ENCODE data around the gene PTBP1.

GRCh38 chr19:850979-851335 lies 53.7 kb downstream of the PTBP1 start:
- TF ChIP-seq CTCF (IDR thresholded peaks at IDR 0.05) (no peak), POLR2A (IDR thresholded peaks at IDR 0.05) (no peak), EP300 (IDR thresholded peaks at IDR 0.05) (no peak)
